ENCODE measurements around the gene PCNX3. TPM values are rescaled to one million over a fixed set of nuclear protein-coding genes. Genes with fewer than 3 reads are reported as not detected.

The PCNX3 gene
- total RNA-seq, 2 donors from 2014 or later, result 21.8 to 56.7 TPM

DNA sequence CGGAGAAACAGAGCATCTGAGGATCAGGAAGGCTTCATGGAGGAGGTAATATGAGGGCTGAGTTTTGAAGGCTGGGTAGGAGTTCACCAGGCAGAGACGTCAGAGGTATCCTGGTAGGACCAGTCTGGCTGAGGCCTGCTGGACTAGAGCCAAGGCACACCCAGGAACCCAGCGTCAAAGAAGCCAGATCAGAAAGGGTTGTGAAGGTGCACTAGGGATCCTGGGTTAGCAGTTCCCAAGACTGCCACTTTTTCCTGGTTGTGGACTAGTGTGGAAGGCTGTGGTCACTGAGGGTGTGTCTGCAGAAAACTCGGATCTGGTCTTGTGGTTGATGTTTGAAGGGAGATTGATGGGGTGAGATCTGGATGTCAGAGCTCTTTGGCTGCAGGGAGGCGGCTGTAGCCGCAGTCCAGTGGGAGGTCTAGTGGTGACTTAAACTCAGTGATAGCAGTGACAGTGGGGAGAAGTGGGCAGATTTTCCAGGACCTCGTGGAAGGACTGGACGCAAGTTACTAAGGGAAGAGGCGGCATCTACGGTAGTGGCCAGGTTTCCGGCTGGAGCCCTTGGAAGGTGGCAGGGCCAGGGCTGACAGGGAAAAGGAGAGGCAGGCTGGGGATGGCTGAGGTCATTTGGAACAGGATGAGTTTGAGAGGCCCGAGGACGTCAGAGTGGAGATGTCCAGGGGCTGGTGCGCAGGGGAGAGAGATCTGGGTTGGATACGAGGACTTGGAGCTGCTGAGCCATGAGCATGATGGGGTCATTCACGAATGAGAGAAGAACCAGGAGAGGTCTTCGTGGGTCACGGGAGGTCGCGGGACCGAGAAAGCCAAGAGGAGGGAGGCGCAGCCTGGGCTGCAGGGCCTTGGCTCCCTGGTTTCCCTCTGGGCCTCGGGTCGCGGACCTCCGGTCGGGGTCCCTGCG, 36.3 kb downstream of the PCNX3 start:
- intact Hi-C loops (cut with DNase I), result no loop called here
- H3K36me3 ChIP-seq (replicated peaks in 1 of 2; ENCODE audit: insufficient read depth in 1 of 2, low read depth in 2 of 2), result peaks cover 0 to 13% of the 10 kb centered on the region in 2 donors
- peaks cover 45% of the 10 kb centered on the region for H3K4me1 ChIP-seq
- peak; percentile 2 for ATAC-seq
- H3K9me3 ChIP-seq, result no peaks in the 10 kb centered on the region
- H3K27ac ChIP-seq, result peak overlapping the region; percentile 74 to 97 (median 92)
- no peak for TF ChIP-seq POLR2A (IDR thresholded peaks at IDR 0.05)
- TF ChIP-seq, protein P1, sequence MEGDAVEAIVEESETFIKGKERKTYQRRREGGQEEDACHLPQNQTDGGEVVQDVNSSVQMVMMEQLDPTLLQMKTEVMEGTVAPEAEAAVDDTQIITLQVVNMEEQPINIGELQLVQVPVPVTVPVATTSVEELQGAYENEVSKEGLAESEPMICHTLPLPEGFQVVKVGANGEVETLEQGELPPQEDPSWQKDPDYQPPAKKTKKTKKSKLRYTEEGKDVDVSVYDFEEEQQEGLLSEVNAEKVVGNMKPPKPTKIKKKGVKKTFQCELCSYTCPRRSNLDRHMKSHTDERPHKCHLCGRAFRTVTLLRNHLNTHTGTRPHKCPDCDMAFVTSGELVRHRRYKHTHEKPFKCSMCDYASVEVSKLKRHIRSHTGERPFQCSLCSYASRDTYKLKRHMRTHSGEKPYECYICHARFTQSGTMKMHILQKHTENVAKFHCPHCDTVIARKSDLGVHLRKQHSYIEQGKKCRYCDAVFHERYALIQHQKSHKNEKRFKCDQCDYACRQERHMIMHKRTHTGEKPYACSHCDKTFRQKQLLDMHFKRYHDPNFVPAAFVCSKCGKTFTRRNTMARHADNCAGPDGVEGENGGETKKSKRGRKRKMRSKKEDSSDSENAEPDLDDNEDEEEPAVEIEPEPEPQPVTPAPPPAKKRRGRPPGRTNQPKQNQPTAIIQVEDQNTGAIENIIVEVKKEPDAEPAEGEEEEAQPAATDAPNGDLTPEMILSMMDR (IDR thresholded peaks at IDR 0.05), result no peak
- H3K4me3 ChIP-seq, result peak overlapping the region in 1 of 2 donors; percentile 6
- no peaks in the 10 kb centered on the region for H3K27me3 ChIP-seq
- WGBS, 2 donors, result 38 to 39% methylated on average over 27 to 28 of the region's 28 CpGs
- DNase-seq, result peak in 3 of 4 donors; percentile 55 to 69 (median 63)

DNA sequence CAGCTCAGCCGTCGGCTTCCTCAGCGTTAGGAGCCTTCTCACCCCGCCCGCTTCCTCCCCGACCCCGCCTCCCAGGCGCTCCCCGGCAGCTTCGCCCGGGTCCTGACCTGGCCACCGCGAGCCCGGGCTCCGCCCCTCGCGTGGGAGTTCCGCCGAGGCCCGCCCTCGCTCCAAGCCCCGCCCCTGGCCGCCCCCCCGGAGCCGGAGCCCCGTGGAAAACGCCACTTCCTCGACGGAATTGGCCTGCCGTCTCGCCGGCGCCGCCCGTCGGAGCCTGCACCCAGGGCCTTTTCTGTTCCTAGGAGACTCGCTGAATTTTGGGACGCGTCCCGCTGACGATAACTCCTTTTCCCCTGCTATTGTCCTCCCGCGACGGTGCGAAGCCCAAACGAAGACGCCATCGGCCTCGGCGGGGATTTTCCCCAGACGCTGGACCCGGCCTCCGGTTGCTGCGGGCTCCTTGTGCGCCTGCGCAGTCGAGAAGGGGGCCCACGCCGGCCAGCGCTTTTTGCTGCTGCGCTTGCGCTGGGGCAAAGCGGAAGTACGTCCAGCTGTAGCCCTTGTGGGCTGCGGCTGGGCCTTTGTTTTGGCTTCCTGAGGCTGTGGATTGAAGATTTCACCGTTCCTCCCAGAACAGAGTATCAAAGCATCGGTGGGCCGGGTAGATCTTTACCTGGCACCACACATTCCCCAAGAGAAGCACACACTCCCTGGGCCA, 37.1 kb downstream of the PCNX3 start:
- TF ChIP-seq POLR2A (IDR thresholded peaks at IDR 0.05), result peak; percentile 34 to 75 (median 75)
- TF ChIP-seq, protein P1 (IDR thresholded peaks at IDR 0.05), result no peak
- H3K4me1 ChIP-seq, result peaks cover 37% of the 10 kb centered on the region
- ATAC-seq (peak; percentile 89), DNase-seq (peak; percentile 90 to 94 (median 92))
- H3K27me3 ChIP-seq, result no peaks in the 10 kb centered on the region
- peaks cover 0 to 21% of the 10 kb centered on the region in 2 donors for H3K36me3 ChIP-seq (replicated peaks in 1 of 2; ENCODE audit: insufficient read depth in 1 of 2, low read depth in 2 of 2)
- 0 to 1% methylated on average over 1 to 46 of the region's 68 CpGs for WGBS, 2 donors
- H3K27ac ChIP-seq, result peak overlapping the region; percentile 74 to 97 (median 92)
- H3K9me3 ChIP-seq, result no peaks in the 10 kb centered on the region
- peak overlapping the region in 1 of 2 donors; percentile 6 for H3K4me3 ChIP-seq
- intact Hi-C loops (cut with DNase I), result no loop called here

DNA sequence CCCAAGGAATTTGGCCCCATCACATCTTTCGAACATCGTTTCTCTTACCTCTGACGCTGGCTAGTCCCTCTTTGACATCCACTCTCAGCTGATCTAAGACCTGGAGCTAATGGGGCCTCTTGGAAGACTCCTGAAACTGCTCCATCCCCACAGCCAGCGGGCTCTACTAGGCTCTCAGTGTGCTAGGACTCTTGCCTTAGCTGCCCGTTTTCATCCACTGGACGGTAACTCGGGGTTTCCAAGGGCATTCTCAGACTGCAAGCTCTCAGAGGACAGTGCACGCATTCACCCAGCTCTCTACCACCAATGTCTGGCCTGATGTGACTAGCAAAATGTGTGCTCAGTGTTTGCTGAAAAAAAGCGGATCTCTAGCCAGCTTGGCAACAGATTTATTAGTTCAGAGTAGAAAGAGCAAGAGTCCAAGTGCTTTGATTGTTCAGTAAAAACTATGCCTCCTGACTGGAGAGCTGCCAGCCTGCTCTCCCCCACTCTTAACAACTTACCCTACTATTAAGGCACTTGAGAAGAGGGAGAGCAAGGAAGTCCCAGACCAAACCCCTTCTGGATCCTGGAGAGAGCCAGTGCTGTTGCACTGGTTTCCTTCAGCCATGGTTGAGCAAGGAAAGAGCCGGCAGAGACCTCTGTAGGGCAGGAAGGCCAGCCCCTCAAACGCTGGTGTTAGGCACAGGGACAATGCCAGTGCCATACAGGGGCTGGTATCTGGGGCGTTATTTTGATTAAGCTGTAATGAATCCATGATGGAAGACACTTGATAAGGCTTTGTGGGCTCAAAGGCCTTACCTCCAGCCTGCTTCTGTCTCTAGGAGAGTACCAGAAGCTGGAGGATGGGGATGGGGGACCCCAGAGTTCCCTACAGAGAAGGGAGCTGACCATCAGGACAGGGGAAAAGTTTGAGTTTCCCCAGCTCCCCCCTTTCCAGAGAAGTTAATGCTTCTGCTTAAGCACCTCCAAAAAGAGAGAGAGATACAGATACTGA, 38.0 kb downstream of the PCNX3 start:
- ATAC-seq (peak; percentile 1), DNase-seq (peak; percentile 33 to 52 (median 46))
- Histone ChIP-seq H3K9me3 (no peaks in the 10 kb centered on the region), H3K27ac (peak overlapping the region; percentile 74 to 97 (median 92)), H3K4me1 (peaks cover 35% of the 10 kb centered on the region), H3K4me3 (no peak overlapping the region), H3K36me3 (replicated peaks in 1 of 2; ENCODE audit: insufficient read depth in 1 of 2, low read depth in 2 of 2) (peaks cover 0 to 29% of the 10 kb centered on the region in 2 donors), H3K27me3 (no peaks in the 10 kb centered on the region)
- TF ChIP-seq, protein P1 (IDR thresholded peaks at IDR 0.05), result no peak
- no peak for TF ChIP-seq POLR2A (IDR thresholded peaks at IDR 0.05)
- intact Hi-C loops (cut with DNase I), result no loop called here
- 39 to 44% methylated on average over 12 of the region's 12 CpGs for WGBS, 2 donors

All from body of pancreas (tissue), 4 donors.